NCI-H460 (cell line): Measurements from ENCODE around the gene APH1A. TPM values are rescaled to one million over a fixed set of nuclear protein-coding genes. Genes with fewer than 3 reads are reported as not detected.
A peak's percentile ranks its signal among the peaks of the same experiment; 100 is the strongest.
"Not testable (repeated sequence)": the region's sequence is repeated elsewhere in the genome, so short reads cannot be mapped to it uniquely, and the experiment has no call there.

ENCODE experiments used
- DNase-seq: peaks from one replicate; pipeline ENCODE4 v3.0.0-alpha.2; 2016; ENCODE audit warnings: low read depth; ENCODE audit errors: extremely low read depth
- total RNA-seq: library from RNA; depleted of rRNA; stranded (reverse); fragments of >200 nt; shearing (Covaris generic); gene quantifications from 2 replicates; pipeline ENCODE4 v1.2.3, GENCODE V29; 2014

APH1A gene
- total RNA-seq, 1 experiment from 2014 or later = 123 TPM

- no peak for DNase-seq
Measured at GRCh38 chr1:150269451-150269850, 635 bp upstream of the APH1A start.

- DNase-seq = no peak
Measured at GRCh38 chr1:150268340-150268704, 494 bp downstream of the APH1A start.

GRCh38 chr1:150267896-150268295, 920 bp downstream of the APH1A start:
- no peak for DNase-seq

- DNase-seq = no peak
Measured at GRCh38 chr1:150263549-150263948, 5.3 kb downstream of the APH1A start.

- DNase-seq = no peak
Measured at GRCh38 chr1:150262388-150263320, 6.2 kb downstream of the APH1A start.

GRCh38 chr1:150261367-150261766, 7.4 kb downstream of the APH1A start:
- DNase-seq = no peak

- no peak for DNase-seq
Measured at GRCh38 chr1:150259758-150260669, 8.8 kb downstream of the APH1A start.

GRCh38 chr1:150259217-150259616, 9.6 kb downstream of the APH1A start:
- no peak for DNase-seq

- DNase-seq = no peak
Measured at GRCh38 chr1:150257624-150258585, 10.9 kb downstream of the APH1A start, which contains the start of gene CA14. Gene CA14 (plus strand): TSS chr1:150257774. CDS start chr1:150258129, 355 bp downstream.

- no peak for DNase-seq
Measured at GRCh38 chr1:150256554-150257341, 12.1 kb downstream of the APH1A start.

GRCh38 chr1:150256198-150256553, 12.6 kb downstream of the APH1A start:
- DNase-seq = no peak

GRCh38 chr1:150249936-150250335, 18.9 kb downstream of the APH1A start:
- no peak for DNase-seq

- no peak for DNase-seq
Measured at GRCh38 chr1:150243003-150243402, 25.8 kb downstream of the APH1A start.

- no peak for DNase-seq
Measured at GRCh38 chr1:150237746-150238145, 31.1 kb downstream of the APH1A start.

- DNase-seq = not testable (repeated sequence)
Measured at GRCh38 chr1:150237176-150237575, 31.6 kb downstream of the APH1A start.

GRCh38 chr1:150236614-150237100, 32.2 kb downstream of the APH1A start:
- no peak for DNase-seq

GRCh38 chr1:150235852-150236613, 32.8 kb downstream of the APH1A start, which contains the start of gene ANP32E:
Gene ANP32E (minus strand): TSS chr1:150236112. CDS start chr1:150235786, 326 bp downstream.
- DNase-seq = peak; percentile 100

GRCh38 chr1:150235294-150235851, 33.4 kb downstream of the APH1A start:
- no peak for DNase-seq
